CD1c-positive myeloid dendritic cell (primary cell): Measurements from ENCODE around the gene RFT1.

Source experiments
- DNase-seq: peaks from one replicate; pipeline ENCODE4 v3.0.0-alpha.2; 2016; ENCODE audit errors: extremely low spot score

RFT1 gene, protein sequence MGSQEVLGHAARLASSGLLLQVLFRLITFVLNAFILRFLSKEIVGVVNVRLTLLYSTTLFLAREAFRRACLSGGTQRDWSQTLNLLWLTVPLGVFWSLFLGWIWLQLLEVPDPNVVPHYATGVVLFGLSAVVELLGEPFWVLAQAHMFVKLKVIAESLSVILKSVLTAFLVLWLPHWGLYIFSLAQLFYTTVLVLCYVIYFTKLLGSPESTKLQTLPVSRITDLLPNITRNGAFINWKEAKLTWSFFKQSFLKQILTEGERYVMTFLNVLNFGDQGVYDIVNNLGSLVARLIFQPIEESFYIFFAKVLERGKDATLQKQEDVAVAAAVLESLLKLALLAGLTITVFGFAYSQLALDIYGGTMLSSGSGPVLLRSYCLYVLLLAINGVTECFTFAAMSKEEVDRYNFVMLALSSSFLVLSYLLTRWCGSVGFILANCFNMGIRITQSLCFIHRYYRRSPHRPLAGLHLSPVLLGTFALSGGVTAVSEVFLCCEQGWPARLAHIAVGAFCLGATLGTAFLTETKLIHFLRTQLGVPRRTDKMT

DNA sequence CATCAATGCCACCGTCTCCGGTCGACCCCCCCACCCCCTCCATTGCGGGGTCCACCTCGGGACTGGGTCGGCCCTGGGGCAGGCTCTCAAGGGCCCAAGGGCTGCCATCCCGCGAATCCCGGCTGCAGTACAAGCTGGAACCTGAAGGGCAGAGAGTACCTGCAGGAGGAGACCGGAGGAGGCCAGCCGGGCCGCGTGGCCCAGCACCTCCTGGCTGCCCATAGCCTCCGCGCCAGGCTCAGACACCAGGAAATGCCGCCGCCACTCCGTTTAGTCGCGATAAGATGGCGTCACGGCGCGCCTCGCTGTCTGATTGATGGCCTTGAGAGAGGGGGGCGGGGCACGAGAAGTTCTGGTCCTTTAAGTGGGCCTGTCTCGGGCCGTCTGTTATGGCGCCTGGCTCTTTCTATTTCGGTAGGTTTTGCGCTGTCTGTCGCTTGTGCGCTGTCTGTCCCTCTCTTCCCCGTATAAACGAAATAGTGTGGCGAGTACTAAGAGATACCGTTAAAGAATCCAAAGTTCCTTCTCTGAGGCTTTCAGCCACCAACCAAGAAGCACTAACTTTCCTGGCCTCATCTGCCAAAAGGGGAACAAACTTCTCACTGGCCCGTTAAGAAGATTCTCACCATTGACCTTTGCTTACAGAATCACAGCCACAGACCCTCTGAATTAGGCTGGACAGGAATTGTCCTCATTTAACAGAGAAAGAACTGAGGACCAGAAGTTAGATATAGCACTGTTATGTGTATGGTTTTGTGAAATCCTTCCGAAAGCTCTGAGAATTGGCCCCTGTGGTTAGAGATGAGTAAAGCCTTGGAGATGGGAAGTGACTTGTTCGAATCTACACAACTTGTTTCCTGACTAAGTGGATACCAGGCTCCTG lies at the start of gene RFT1:
TSS of gene RFT1 (minus strand) at position 257 of the 883 bp plus-strand sequence. CDS start at position 222, 35 bp downstream.
- DNase-seq, result peak; percentile 99

DNA sequence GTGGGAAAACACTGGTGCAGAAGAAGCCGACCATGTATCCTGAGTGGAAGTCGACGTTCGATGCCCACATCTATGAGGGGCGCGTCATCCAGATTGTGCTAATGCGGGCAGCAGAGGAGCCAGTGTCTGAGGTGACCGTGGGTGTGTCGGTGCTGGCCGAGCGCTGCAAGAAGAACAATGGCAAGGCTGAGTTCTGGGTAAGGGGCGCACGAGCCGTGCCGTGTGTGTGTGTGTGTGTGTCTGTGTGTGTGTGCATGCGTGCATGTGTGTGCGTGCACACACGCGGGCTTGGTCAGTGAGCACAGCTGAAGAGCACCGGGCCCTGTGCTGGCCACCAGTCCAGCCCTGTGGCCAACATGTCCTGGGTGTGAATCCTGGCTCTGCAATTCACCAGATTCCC lies 49.3 kb upstream of the RFT1 start:
- no peak for DNase-seq

DNA sequence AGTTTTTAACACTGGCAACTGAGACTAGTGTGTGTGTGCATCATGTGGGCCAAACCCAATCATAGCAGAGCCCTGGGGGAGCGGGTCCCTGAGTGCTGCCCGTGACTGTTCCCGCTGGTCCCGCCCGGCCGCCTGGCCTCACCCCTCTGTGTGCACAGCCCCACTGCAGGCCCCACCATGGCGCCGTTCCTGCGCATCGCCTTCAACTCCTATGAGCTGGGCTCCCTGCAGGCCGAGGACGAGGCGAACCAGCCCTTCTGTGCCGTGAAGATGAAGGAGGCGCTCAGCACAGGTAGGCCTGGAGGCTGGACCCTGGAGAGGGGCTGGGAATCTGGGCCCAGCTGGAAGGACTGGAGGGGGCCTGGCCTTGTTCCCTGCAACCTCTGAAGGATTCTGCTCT lies 48.0 kb upstream of the RFT1 start:
- DNase-seq, result no peak

DNA sequence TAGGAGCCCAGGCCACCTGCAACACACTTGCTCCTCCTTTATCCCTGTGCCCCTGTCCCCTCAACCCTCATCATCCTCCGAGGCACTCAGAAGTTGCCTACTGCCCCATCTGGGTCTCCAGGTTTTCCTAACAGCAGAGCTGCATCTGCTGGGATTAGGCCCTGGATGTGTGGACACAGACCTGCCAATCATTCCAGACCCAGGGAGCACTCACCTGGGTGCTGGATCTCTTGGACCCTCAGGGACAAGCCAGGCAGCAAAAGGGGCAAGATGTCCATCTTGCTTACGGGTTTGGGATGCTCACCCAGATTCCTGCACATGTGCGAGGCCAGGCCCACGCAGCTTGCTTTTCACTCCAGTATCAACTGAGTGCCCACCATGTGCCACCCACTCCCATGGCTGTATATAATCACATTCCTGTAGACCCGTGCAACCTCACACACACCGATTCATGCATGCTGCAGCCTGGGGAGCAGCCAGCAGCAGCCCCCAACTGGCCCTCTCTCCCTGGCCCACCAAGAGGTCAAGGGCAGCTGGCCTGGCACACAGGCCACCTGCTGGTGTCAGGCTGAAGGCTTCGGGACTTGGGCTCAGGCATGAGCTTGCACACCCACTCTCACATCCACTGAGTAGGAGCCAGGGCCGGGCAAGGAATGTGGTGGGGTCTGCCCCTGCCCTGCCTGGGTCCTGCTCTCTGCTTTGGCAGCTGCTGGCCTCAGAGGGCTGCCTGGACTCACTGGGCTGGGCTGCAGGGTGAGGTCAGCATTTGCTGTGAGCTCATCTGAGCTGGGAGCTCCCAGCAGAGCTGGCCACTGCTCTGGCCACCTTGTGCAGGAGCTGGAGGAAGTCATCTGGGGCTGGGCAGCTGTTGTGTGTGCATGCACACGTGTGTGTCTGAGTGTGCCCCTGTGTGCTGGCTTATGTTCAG lies 45.6 kb upstream of the RFT1 start:
- DNase-seq, result no peak

DNA sequence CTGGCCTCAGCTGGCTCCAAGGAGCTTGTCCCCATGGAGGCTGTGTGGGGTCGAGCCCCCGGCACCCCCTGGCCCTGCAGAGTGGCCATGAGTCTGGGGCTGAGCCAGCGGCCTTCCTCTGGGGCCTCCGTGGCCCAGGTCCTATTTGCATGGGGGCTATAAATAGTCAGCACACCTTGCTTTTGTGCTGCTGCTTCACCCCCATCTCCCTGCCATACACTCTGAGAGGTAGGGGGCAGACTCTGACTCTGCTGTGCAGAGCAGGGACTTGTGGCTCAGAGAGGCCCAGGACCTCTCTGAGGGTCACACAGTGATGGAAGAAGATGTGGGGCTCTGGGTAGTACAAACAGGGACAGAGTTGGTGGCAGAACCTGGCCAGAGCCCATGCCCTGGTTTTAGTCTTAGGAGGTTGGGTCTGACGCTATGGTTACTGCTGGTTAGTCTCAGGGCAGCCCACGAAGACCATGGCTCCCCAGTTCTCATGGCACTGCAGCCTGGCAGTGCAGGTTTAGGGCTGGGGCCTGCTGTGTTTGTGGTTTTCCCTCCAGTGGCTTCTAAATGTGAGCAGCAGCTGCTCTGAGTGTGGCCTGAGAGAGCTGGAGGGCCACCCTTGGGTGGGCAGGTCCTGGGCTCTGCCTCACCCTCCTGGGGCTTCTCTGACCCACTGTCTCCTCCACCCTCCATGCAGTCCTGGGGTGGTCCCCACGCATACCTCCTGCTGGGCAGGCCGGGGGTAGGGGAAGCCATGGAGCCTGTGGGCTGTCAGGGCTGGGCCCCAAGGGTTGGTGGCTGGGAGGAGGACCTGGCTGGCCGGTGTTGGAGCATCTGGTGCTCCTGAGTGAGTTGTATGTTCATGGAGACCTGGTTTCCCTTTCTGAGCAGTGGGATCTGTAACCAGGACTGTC lies 44.4 kb upstream of the RFT1 start:
- DNase-seq, result no peak

DNA sequence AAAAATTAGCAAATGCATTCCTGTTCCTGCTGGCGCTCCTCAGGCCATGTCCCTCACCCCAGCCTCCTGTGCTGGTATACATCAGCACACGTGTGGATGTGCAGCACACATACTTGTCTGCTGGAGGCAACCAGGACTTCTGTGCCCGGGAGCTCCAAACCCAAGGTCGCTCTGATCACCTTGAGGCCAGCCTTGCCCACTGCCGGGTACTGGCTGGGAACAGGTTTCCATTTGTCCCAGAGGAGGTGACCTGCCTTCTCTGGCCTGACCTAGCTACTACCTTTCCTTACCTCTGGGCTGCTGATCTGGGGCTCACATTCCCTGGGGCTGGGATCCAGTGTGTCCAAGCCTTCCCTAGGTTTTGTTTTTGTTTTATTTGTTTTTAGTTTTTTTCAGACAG lies 42.9 kb upstream of the RFT1 start:
- no peak for DNase-seq

DNA sequence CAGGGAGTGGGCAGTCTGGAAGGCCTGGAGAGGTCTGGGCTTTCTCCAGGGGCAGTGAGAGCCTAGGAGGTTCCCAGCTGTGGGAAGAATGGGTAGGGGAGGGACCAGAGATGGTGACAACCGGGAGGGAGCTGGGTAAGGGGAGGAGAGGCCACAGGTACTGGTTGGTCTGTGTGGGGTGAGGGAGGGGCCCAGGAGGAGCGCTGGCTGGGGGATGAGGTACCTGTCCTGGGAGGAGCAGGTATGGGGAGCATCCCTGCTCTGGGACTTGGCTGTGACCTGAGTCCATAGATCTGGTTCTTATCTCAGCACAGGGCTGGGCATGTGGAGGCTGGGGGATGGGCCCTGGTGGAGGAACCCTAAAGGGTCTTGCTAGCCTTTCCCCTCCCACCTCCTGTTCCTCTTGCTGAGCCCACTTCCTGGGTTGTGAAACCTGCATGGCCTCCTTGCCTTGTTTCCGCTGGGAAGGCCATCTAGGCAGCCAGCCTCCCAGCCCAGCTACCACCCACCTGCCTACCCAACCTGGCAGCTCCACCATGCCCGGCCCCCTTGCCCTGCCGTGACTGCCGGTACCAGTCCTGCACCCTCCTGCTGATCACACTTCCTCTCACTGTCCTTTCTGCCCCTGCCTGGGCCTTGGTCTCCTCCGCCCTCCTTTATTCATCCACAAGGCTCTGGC lies 41.7 kb upstream of the RFT1 start:
- DNase-seq, result peak; percentile 38

DNA sequence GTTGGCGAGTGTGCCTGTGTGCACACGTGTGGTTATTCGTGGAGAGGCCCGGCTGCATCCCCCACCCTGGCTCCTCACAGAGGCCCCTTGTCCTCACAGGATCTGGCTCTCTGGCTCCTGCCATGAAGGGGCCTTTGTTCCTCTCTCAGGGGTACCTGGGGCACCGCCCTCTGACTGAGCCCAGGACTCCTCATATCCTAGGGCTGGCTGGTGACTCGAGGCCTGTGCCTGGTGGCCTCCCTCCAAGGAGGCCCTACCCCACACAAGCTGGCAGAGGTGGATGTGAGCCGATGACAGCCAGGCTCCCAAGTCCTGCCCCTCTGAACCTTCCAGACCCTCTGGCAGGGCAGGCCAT lies 40.8 kb upstream of the RFT1 start:
- no peak for DNase-seq

DNA sequence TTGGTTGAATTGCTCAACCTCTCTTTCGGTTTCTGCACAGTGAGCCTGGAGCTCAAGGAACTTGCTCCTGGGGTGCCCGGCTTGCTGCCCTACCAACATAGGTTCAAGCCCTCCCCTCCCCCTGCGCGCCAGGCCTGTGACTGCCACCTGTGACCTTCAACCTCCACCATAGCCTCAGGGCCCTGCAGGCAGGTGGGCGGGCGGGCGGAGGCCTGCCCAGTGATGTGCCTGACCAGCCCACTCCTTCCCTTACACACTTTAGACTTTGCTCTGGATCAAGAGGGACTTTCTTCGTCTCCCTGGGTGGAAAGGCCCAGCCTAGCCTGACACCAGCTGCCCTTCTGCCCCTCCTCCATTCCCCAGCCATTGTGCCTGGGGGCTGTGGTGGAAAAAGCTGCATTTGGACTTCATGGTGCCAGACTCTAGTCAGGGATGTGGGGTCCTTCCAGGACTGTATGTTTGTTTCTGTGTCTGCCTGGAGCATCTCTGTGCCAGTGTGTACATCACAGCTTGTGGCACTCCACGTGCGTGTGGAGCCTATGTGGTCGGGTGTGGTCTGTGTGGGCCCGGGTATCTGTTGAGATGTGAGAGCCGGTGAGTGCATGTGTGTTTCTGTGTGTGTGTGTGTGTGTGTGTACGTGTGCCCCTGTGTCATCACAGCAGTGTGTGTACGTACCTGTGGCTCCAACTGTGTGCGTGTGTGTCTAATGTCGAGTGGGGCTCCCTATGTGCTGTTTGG lies 40.3 kb upstream of the RFT1 start:
- peak; percentile 85 for DNase-seq

DNA sequence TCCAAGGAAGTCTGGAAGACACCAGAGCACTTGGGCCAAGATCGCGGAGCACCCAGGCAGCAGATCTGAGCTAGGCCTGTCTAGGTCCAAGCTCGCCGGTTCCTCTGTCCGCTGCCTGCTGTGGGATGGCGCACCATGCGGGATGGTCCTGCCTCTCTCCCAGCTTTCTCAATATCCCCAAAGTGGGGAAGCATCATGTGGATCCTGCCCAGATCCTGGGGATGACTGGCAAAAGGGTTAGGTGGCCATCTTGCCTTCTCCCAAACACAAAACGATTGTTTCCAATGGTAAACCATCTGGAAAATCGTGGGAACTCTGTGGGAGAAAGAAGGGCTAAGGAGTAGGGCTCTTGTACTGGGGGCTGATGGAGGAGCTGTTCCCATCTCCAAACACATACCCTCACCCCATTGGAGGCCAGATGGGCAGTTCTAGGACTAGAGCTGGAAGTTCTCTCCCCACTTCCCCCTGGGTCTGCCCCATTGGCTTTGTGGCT lies 39.6 kb upstream of the RFT1 start:
- no peak for DNase-seq

DNA sequence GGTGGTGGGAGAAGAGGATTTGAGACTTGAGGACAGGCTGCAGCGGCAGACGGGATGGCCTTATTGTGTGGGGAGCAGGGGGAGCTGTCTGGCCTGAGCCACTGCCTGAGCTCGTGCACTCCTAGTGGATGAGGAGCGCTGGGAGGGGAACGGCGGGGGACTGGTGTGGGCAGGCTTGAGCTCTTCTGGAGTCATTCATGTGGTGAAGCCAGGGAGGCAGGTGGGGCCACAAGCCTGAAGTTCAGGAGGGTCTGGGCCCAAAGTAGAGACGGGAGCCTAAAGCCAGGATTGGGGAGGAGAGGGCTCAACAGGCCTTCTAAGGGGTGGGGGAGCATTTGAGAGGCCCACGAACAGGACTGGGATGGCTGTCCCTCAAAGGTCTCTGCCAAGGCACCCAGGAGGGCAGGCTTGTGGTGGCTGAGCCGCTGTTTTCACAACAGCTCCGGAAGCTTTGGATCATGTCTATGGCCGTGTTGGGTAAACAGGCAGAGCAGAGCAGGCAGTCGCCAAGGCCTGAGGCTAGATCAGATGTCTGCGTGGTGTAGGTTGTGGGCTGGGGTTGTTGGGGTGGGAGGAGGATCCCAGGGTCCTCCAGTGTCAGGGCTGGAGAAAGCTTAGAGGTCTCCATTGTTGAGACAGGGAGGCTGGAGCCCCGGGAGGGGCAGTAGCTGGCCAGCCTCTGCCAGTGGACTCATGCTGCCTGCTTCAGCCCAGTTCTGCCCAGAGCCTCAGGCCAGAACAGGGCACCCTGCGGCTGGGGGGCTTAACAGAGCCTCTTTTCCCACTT lies 39.0 kb upstream of the RFT1 start:
- peak; percentile 35 for DNase-seq

DNA sequence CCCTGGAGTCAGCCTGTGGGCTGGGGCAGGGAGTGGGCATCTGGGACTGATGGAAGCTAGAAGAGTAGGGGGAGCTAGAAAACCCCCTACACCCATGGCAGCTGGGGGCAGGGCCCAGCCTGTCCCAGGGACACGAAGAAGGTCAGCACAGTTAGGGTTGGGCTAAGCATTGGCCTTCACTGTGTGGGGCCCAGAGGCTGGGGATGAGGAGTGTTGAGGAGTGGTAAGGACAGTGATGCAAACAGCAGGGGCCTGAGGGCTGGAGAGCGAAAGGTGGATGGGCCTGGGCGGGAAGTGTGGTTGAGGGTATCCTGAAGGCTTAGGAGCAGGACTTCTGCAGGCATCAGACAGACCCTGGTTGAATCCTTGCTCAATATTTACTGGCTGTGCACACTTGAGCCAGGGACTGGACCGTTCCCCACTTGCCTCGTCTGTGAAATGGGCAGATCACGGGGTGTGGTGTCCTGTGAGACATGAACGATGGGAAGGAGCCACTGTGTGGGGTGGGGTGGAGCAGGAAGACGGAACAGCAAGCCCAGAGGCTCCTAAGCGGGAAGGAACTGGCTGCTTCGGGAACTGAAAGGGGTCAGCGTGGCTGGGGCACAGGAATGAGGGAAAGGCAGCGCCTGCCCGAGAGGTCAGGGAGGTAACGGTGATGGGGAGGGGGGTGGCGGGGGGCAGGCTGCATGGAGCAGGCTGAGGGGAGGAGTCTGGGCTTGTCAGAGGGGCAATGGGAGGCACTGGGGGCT lies 38.1 kb upstream of the RFT1 start:
- peak; percentile 63 for DNase-seq

DNA sequence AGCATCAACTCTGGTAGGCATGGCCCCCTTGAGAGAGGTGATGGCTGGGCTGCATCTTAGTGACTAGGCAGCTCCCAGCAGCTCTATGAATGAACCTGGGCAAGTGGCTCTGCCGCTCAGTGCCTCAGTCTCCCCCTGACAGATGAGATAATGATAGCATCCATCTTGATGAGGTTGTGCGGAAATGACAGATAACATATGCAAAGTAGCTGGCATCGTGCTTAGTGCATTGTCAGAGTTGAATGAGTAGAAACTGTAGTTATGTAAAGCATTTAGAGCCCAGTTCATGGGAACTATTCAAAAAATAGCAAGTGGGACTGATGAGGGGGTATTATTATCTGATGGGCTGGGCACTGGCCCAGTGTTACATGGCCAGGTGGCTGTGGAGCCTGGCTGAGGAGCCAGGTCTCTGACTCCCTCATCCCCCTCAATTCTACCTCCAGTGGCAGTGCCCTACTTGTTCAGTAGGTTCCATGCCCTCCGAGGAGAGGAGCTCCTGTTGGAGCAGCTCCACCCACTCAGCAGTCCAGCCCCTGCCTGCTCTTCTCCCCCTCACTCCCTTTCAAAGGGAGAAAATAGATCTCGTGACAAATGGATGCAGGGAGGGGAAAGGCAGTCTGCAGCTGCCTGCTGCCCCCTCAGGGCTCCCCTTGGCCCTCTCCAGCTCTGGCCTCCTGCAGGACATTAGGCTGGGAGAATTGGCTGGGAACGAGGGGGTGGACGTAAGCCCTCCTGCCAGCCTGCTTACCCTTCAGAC lies 37.4 kb upstream of the RFT1 start:
- DNase-seq, result no peak

DNA sequence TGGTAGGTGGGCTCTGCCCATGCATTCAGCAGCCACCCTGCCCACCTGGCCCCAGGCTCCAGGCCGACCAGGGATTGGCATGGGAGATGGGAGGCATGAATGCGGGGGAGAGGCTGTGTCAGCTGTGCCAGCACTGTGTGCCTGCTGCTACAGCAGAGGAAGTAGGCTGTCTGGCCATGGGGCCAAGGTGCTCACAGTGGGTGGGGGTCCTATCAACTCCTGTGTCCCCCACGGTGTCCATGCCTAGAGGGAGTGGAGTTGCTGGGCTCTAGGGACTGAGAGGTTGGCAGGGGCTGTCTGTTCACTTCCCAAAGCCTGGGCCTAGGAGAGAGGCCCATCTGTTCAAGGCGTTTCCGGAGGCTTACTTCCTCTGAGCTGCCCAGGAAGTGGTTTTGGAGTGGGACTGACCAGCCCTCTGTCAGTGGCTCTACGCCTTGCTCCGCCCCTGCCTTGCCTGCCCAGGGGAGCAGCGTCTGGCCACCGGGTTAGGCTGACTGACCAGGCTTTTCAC lies 36.6 kb upstream of the RFT1 start:
- DNase-seq, result peak; percentile 83

DNA sequence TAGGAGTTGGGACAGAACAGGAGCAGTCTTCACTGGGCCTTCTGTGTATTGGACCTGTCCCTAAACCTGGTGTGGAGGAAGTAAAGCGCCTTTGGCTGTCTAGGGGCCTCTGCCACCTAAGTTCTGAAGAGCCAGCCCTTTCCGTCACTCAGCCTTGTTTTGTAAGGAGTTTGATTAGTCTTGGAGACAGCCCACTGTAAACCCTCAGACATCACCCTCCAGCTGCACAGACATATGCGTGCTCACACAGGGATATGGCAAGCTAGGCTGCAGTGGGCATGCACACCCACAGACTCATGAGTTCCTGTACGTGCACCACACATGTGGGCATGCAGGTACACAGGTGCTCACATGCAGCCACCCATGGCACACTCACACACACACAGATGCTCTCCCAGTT lies 36.0 kb upstream of the RFT1 start:
- no peak for DNase-seq

DNA sequence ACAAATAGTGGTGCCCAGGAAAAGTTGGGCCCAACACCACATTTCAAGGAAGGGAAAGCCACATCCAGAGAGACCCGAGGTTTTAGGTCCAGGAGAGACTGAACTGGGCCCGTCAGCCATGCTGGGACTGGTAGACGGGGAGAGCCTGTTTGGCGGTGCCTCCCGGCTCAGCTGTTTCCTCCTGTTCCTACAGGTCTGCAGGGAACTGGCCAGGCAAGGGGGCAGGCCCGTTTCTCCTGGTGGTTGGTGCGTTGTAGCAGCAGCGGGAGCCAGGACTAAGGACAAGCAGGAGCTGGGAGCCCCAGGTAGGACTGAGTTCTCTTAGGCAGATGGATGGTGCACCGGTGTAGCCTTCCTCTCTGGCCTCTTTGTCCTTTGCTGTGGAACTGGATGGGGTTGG lies 34.7 kb upstream of the RFT1 start:
- DNase-seq, result no peak
